ENCODE measurements around the gene CCT7.

CCT7 gene

GRCh38 chr2:73291461-73292315 lies 57.6 kb downstream of the CCT7 start:
- peak in 2 of 56 donors; percentile 20 to 38 for DNase-seq

- peak in 1 of 56 donors; percentile 36 for DNase-seq
Measured at GRCh38 chr2:73292316-73292905, 58.3 kb downstream of the CCT7 start.

- DNase-seq: peak in 5 of 56 donors; percentile 36 to 51 (median 41)
Measured at GRCh38 chr2:73292906-73293533, 58.9 kb downstream of the CCT7 start.

GRCh38 chr2:73293534-73294171 lies 59.5 kb downstream of the CCT7 start, which contains the start of gene EGR4:
Gene EGR4 (minus strand): TSS chr2:73293548. CDS start chr2:73293317, 231 bp downstream.
- DNase-seq: peak in 42 of 56 donors; percentile 27 to 93 (median 72)

GRCh38 chr2:73294239-73294638 lies 60.1 kb downstream of the CCT7 start:
- DNase-seq: no peak

- no peak for DNase-seq
Measured at GRCh38 chr2:73295751-73296400, 61.8 kb downstream of the CCT7 start.

- peak in 22 of 56 donors; percentile 4 to 77 (median 45) for DNase-seq
Measured at GRCh38 chr2:73297151-73297559, 63.0 kb downstream of the CCT7 start.

- DNase-seq: no peak
Measured at GRCh38 chr2:73297586-73297985, 63.5 kb downstream of the CCT7 start.

- DNase-seq: no peak
Measured at GRCh38 chr2:73300926-73301325, 66.8 kb downstream of the CCT7 start.

- DNase-seq: no peak
Measured at GRCh38 chr2:73301636-73302035, 67.5 kb downstream of the CCT7 start.
